ENCODE measurements around the gene ABCC11.

The ABCC11 gene

GRCh38 chr16:48128769-48129168 lies 118.6 kb downstream of the ABCC11 start:
- DNase-seq (ENCODE audit: low spot score), result no peak

- peak; percentile 53 for DNase-seq (ENCODE audit: low spot score)
Measured at GRCh38 chr16:48126801-48127644, 120.3 kb downstream of the ABCC11 start.

- no peak for DNase-seq (ENCODE audit: low spot score)
Measured at GRCh38 chr16:48125888-48126287, 121.5 kb downstream of the ABCC11 start.

- no peak for DNase-seq (ENCODE audit: low spot score)
Measured at GRCh38 chr16:48124266-48124665, 123.1 kb downstream of the ABCC11 start.

GRCh38 chr16:48123104-48123788 lies 124.1 kb downstream of the ABCC11 start:
- peak; percentile 78 for DNase-seq (ENCODE audit: low spot score)

- DNase-seq (ENCODE audit: low spot score), result no peak
Measured at GRCh38 chr16:48121276-48121675, 126.1 kb downstream of the ABCC11 start.

- no peak for DNase-seq (ENCODE audit: low spot score)
Measured at GRCh38 chr16:48118841-48119240, 128.5 kb downstream of the ABCC11 start.

- peak; percentile 49 for DNase-seq (ENCODE audit: low spot score)
Measured at GRCh38 chr16:48117217-48118105, 129.9 kb downstream of the ABCC11 start.

Measured in COLO829 (cell line).